Panc1 (cell line): Measurements from ENCODE around the gene CLDN7. TPM values are rescaled to one million over a fixed set of nuclear protein-coding genes. Genes with fewer than 3 reads are reported as not detected.

ENCODE experiments used
- ATAC-seq: fragments of 200-7000 bp; cut with Tn5 transposase; 2 replicates; pipeline ENCODE4 v1.9.1; 2020; ENCODE audit warnings: mild to moderate bottlenecking, moderate library complexity
- BruUV-seq: library from RNA; stranded (reverse); fragments of 400-500 nt; replicated peaks from 2 replicates; lab custom pipeline; 2021; lab: Mats Ljungman, UMichigan
- CTCF ChIA-PET: fragments of 300-600 bp; sonication (Branson Sonifier 250); formaldehyde crosslinking; loops from one replicate; lab custom pipeline; 2022; ENCODE audit warnings: antibody characterized with exemption; lab: Charles Lee
- POLR2A ChIA-PET: fragments of 300-600 bp; sonication (Branson Sonifier 250); formaldehyde crosslinking; loops from one replicate; lab custom pipeline; 2022; ENCODE audit warnings: antibody characterized with exemption; lab: Charles Lee
- DNase-seq: peaks from one replicate; pipeline ENCODE4 v3.0.0-alpha.2; 2010; ENCODE audit warnings: low read depth, low spot score
- H3K27ac ChIP-seq: 2 replicates; pipeline ENCODE4 v1.5.1; 2011; ENCODE audit warnings: mild to moderate bottlenecking, low read length, inconsistent platforms
- H3K27me3 ChIP-seq: fragments of 200-500 bp; sonication (Bioruptor generic); 2 replicates; pipeline ENCODE4 v1.6.0; 2014; ENCODE audit warnings: low read length, inconsistent platforms; ENCODE audit not compliant: control insufficient read depth, insufficient read depth
- H3K36me3 ChIP-seq: fragments of 200-500 bp; sonication (Bioruptor generic); 2 replicates; pipeline ENCODE4 v1.5.1; 2014; ENCODE audit warnings: inconsistent platforms, mild to moderate bottlenecking, low read length, moderate library complexity; ENCODE audit not compliant: control insufficient read depth, insufficient read depth
- H3K4me1 ChIP-seq: 2 replicates; pipeline ENCODE4 v1.5.1; 2011; ENCODE audit warnings: inconsistent platforms, mild to moderate bottlenecking, low read length, moderate library complexity; ENCODE audit not compliant: control insufficient read depth, insufficient read depth
- H3K4me3 ChIP-seq, 2 experiments: 2 replicates each; pipeline ENCODE4 v1.5.1; 2011 to 2012; ENCODE audit warnings: low read depth in 2 of 2, low read length in 2 of 2, mild to moderate bottlenecking in 2 of 2, inconsistent platforms in 1 of 2, moderate library complexity in 1 of 2
- H3K9me3 ChIP-seq: fragments of 200-500 bp; sonication (Bioruptor generic); 2 replicates; pipeline ENCODE4 v1.5.1; 2014; ENCODE audit warnings: low read depth, mild to moderate bottlenecking, inconsistent platforms, low read length, moderate library complexity; ENCODE audit not compliant: control insufficient read depth, insufficient read depth
- POLR2AphosphoS5 ChIP-seq: IDR thresholded peaks from 2 replicates; pipeline ENCODE4 v1.6.1; 2012; ENCODE audit warnings: mild to moderate bottlenecking, low read depth, low read length, moderate library complexity
- REST ChIP-seq, 2 experiments: IDR thresholded peaks; 2 replicates each; pipeline ENCODE4 v1.6.1; 2011 to 2012; ENCODE audit warnings: low read depth in 2 of 2, control low read depth in 1 of 2, low read length in 1 of 2, mild to moderate bottlenecking in 1 of 2, moderate library complexity in 1 of 2; ENCODE audit not compliant: insufficient read depth in 1 of 2
- SIN3A ChIP-seq: IDR thresholded peaks from 2 replicates; pipeline ENCODE4 v1.6.1; 2012; ENCODE audit warnings: low read depth, mild to moderate bottlenecking, low read length, moderate library complexity, borderline replicate concordance; ENCODE audit not compliant: insufficient read depth
- TCF7L2 ChIP-seq: IDR thresholded peaks from 2 replicates; pipeline ENCODE4 v1.6.1; 2011; ENCODE audit warnings: mild to moderate bottlenecking, low read depth, low read length, inconsistent platforms
- in situ Hi-C: cut with HindIII; loops from 2 replicates; pipeline ENCODE4 v1.10.0; 2016; ENCODE audit warnings: low sequenced_read_pairs, low pct_unique_long_range_greater_than_20kb
- intact Hi-C: fragments of 100-400 bp; cut with micrococcal nuclease; formaldehyde crosslinking; loops from one replicate; pipeline ENCODE4 v1.10.0; 2022; ENCODE audit not compliant: unreplicated experiment
- total RNA-seq: library from RNA; stranded (reverse); gene quantifications from one replicate; pipeline ENCODE4 v1.2.1, GENCODE V29; 2021; ENCODE audit not compliant: unreplicated experiment
- TF ChIP-seq, protein P1 (sequence below): fragments of 450-650 bp; IDR thresholded peaks from 2 replicates; pipeline ENCODE4 v1.5.1; 2017; ENCODE audit warnings: mild to moderate bottlenecking

The CLDN7 gene
- total RNA-seq, 1 experiment from 2014 or later, result 43.1 TPM

GRCh38 chr17:7241783-7242716 is 20.2 kb downstream of the CLDN7 start, which contains the start of gene GABARAP:
TSS of gene GABARAP (minus strand) at chr17:7242449. CDS start at chr17:7242330, 119 bp downstream.
- DNase-seq (peak; percentile 74), ATAC-seq (peak; percentile 13)
- H3K27me3 ChIP-seq, result no peaks in the 10 kb centered on the region
- H3K9me3 ChIP-seq, result no peaks in the 10 kb centered on the region
- TF ChIP-seq, protein P1, sequence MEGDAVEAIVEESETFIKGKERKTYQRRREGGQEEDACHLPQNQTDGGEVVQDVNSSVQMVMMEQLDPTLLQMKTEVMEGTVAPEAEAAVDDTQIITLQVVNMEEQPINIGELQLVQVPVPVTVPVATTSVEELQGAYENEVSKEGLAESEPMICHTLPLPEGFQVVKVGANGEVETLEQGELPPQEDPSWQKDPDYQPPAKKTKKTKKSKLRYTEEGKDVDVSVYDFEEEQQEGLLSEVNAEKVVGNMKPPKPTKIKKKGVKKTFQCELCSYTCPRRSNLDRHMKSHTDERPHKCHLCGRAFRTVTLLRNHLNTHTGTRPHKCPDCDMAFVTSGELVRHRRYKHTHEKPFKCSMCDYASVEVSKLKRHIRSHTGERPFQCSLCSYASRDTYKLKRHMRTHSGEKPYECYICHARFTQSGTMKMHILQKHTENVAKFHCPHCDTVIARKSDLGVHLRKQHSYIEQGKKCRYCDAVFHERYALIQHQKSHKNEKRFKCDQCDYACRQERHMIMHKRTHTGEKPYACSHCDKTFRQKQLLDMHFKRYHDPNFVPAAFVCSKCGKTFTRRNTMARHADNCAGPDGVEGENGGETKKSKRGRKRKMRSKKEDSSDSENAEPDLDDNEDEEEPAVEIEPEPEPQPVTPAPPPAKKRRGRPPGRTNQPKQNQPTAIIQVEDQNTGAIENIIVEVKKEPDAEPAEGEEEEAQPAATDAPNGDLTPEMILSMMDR, result no peak
- TF ChIP-seq SIN3A, result no peak
- TF ChIP-seq POLR2AphosphoS5, result no peak; the same call in 1 of the 2 replicates
- no peak for TF ChIP-seq TCF7L2
- TF ChIP-seq REST (IDR thresholded peaks at IDR 0.05; ENCODE audit: insufficient read depth in 1 of 2, low read depth in 2 of 2, low read length in 1 of 2), result no peak
- BruUV-seq, result no TSS peak
- H3K27ac ChIP-seq, result peak within 1 kb of the TSS; percentile 99
- ChIA-PET POLR2A (no interaction called here), CTCF (interaction anchor here (0.7 kb wide), 1 partner anchor 206 kb away, joined by 3 read pairs; no protein-coding TSS in a partner anchor)
- in situ Hi-C loops (no loop called here), intact Hi-C loops (no loop called here)
- H3K36me3 ChIP-seq, result peaks cover 11% of the 10 kb centered on the region
- H3K4me1 ChIP-seq, result peaks cover 18% of the 10 kb centered on the region
- H3K4me3 ChIP-seq, result peak within 1 kb of the TSS; percentile 87 to 92

DNA sequence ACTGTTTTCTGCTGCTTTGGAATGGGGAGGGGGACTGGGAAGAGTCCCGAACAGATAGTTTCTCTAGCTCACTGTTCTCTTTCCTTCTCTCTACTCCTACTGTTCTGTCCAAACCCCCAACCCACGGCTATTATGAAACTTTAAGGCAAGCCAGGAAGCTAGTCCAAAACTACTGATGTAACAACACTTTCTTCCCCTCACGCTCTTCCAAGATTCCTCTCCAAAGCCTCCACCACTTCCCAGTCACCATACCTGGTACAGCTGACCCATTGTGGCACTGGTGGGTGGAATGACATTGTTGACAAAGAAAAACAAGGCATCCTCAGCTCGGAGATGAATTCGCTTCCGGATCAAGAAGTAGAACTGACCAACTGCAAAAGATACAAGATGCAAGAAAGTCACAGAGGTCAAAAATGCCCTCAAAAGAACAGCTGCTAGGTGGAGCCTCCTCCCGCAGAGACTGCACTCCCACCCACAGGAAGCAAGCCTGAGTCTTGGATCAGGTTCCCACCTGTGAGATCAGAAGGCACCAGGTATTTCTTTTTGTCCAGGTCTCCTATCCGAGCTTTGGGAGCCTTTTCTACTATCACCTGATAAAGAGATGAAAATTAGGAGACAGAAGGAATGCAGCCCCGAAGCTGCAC is 21.1 kb downstream of the CLDN7 start:
- H3K27ac ChIP-seq, result peak overlapping the region; percentile 99
- intact Hi-C loops (no loop called here), in situ Hi-C loops (no loop called here)
- DNase-seq, result no peak
- CTCF ChIA-PET, result no interaction called here
- H3K27me3 ChIP-seq, result no peaks in the 10 kb centered on the region
- peak overlapping the region; percentile 87 to 92 for H3K4me3 ChIP-seq
- H3K36me3 ChIP-seq, result peaks cover 10% of the 10 kb centered on the region
- POLR2A ChIA-PET, result no interaction called here
- BruUV-seq, result no TSS peak
- peaks cover 26% of the 10 kb centered on the region for H3K4me1 ChIP-seq
- no peak for ATAC-seq
- H3K9me3 ChIP-seq, result no peaks in the 10 kb centered on the region
- TF ChIP-seq SIN3A (no peak), TCF7L2 (no peak), REST (IDR thresholded peaks at IDR 0.05; ENCODE audit: insufficient read depth in 1 of 2, low read depth in 2 of 2, low read length in 1 of 2) (no peak), POLR2AphosphoS5 (no peak)
- TF ChIP-seq, protein P1, result no peak
